Measurements from ENCODE around the gene POU2F3. TPM values are rescaled to one million over a fixed set of nuclear protein-coding genes. Genes with fewer than 3 reads are reported as not detected.

The POU2F3 gene
- polyA plus RNA-seq, 1 donor (not counting 4 experiments of a cell fraction or from before 2014, with no cell fraction given) = 0.96 TPM

GRCh38 chr11:120224361-120224760 lies 15.6 kb upstream of the POU2F3 start:
- FAIRE-seq = no peak
- Histone ChIP-seq H3K27me3 (ENCODE audit: control insufficient read depth, extremely low read depth, insufficient read depth, low read length) (no peaks in the 10 kb centered on the region), H4K20me1 (ENCODE audit: control insufficient read depth, extremely low read depth, insufficient read depth, low read length) (peaks cover under 1% of the 10 kb centered on the region), H3K9me1 (ENCODE audit: control insufficient read depth, extremely low read depth, insufficient read depth, low read length) (no peaks in the 10 kb centered on the region), H3K79me2 (ENCODE audit: control insufficient read depth, insufficient read depth, low read length) (no peaks in the 10 kb centered on the region), H3K4me3 (ENCODE audit: control insufficient read depth in 2 of 3, extremely low read depth in 1 of 3, insufficient read depth in 2 of 3, low read depth in 1 of 3, low read length in 3 of 3) (no peak overlapping the region), H3K9me3 (ENCODE audit: control insufficient read depth, low read depth, low read length) (no peaks in the 10 kb centered on the region), H3K4me2 (ENCODE audit: control insufficient read depth, extremely low read depth, insufficient read depth, low read depth, low read length) (no peak overlapping the region), H3K9ac (ENCODE audit: control insufficient read depth, extremely low read depth, insufficient read depth, low read length) (no peak overlapping the region), H3K27ac (ENCODE audit: control insufficient read depth, insufficient read depth, low read length) (no peak overlapping the region), H3K4me1 (ENCODE audit: control insufficient read depth, extremely low read depth, insufficient read depth, low read length) (no peaks in the 10 kb centered on the region), H3K36me3 (ENCODE audit: control insufficient read depth in 2 of 2, extremely low read depth in 1 of 2, insufficient read depth in 2 of 2, low read length in 2 of 2) (no peaks in the 10 kb centered on the region), H2AFZ (ENCODE audit: control insufficient read depth, low read length) (no peak overlapping the region)
- no peak for DNase-seq (ENCODE audit: low read depth, low spot score)
- dilution Hi-C loops (cut with MboI; ENCODE audit: extremely low pct_ligation_motif_present, low sequenced_read_pairs) = no loop called here
- no peak for TF ChIP-seq EZH2 (IDR thresholded peaks at IDR 0.05; ENCODE audit: low read length)
- TF ChIP-seq, protein P1, sequence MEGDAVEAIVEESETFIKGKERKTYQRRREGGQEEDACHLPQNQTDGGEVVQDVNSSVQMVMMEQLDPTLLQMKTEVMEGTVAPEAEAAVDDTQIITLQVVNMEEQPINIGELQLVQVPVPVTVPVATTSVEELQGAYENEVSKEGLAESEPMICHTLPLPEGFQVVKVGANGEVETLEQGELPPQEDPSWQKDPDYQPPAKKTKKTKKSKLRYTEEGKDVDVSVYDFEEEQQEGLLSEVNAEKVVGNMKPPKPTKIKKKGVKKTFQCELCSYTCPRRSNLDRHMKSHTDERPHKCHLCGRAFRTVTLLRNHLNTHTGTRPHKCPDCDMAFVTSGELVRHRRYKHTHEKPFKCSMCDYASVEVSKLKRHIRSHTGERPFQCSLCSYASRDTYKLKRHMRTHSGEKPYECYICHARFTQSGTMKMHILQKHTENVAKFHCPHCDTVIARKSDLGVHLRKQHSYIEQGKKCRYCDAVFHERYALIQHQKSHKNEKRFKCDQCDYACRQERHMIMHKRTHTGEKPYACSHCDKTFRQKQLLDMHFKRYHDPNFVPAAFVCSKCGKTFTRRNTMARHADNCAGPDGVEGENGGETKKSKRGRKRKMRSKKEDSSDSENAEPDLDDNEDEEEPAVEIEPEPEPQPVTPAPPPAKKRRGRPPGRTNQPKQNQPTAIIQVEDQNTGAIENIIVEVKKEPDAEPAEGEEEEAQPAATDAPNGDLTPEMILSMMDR (optimal IDR thresholded peaks at IDR 0.05 in 1 of 3, IDR thresholded peaks at IDR 0.05 in 1 of 3, conservative IDR thresholded peaks at IDR 0.05 in 1 of 3; ENCODE audit: extremely low read depth in 1 of 3, insufficient read depth in 2 of 3, low read length in 3 of 3) = no peak

DNA sequence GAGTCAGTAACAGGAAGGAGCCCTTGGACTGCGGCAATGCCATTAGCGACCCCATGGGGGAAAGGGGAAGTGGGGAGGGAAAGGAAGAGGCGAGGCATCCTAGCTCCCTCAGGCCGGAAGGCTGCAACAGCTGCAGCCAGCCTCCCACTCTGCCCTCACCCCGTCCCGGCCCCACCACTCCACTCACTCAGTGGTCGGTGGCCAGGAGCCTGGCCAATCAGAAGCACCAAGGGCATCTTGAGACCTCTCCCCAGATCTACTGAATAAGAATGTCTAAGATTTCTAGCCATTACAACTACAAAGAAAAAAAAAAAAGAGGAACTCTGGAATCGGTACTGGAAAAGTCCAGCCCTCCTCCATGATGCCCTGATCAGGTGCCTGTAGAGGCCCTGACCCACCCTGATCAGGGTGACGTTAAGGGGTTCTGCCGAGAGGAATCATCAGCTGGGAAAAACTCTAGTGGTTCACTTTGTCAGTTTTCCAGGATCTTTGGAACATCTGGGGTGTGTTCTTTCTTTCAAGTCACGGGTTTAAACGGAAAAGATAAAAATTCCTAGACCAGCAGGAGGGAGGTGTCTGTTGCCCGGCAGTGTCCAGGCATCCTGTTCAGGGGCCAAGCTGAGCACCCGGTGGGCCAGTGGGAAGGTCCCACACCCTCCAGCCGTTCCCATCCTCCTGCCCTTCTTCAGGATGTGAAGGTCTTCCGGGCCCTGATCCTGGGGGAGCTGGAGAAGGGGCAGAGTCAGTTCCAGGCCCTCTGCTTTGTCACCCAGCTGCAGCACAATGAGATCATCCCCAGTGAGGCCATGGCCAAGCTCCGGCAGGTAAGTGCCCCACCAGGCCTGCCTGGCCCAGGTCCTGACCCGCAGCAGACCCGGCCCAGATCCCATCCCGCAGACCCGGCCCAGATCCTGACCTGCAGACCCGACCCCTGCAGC lies 14.7 kb upstream of the POU2F3 start:
- Histone ChIP-seq H3K27ac (ENCODE audit: control insufficient read depth, insufficient read depth, low read length) (no peak overlapping the region), H3K4me2 (ENCODE audit: control insufficient read depth, extremely low read depth, insufficient read depth, low read depth, low read length) (no peak overlapping the region), H3K9ac (ENCODE audit: control insufficient read depth, extremely low read depth, insufficient read depth, low read length) (no peak overlapping the region), H3K4me3 (ENCODE audit: control insufficient read depth in 2 of 3, extremely low read depth in 1 of 3, insufficient read depth in 2 of 3, low read depth in 1 of 3, low read length in 3 of 3) (no peak overlapping the region), H2AFZ (ENCODE audit: control insufficient read depth, low read length) (no peak overlapping the region), H3K9me3 (ENCODE audit: control insufficient read depth, low read depth, low read length) (no peaks in the 10 kb centered on the region), H3K9me1 (ENCODE audit: control insufficient read depth, extremely low read depth, insufficient read depth, low read length) (no peaks in the 10 kb centered on the region), H3K4me1 (ENCODE audit: control insufficient read depth, extremely low read depth, insufficient read depth, low read length) (no peaks in the 10 kb centered on the region), H3K36me3 (ENCODE audit: control insufficient read depth in 2 of 2, extremely low read depth in 1 of 2, insufficient read depth in 2 of 2, low read length in 2 of 2) (no peaks in the 10 kb centered on the region), H4K20me1 (ENCODE audit: control insufficient read depth, extremely low read depth, insufficient read depth, low read length) (no peaks in the 10 kb centered on the region), H3K27me3 (ENCODE audit: control insufficient read depth, extremely low read depth, insufficient read depth, low read length) (no peaks in the 10 kb centered on the region), H3K79me2 (ENCODE audit: control insufficient read depth, insufficient read depth, low read length) (no peaks in the 10 kb centered on the region)
- TF ChIP-seq EZH2 (IDR thresholded peaks at IDR 0.05; ENCODE audit: low read length) = no peak
- TF ChIP-seq, protein P1 (optimal IDR thresholded peaks at IDR 0.05 in 1 of 3, IDR thresholded peaks at IDR 0.05 in 1 of 3, conservative IDR thresholded peaks at IDR 0.05 in 1 of 3; ENCODE audit: extremely low read depth in 1 of 3, insufficient read depth in 2 of 3, low read length in 3 of 3) = no peak
- DNase-seq (ENCODE audit: low read depth, low spot score) (no peak), FAIRE-seq (no peak)
- dilution Hi-C loops (cut with MboI; ENCODE audit: extremely low pct_ligation_motif_present, low sequenced_read_pairs) = no loop called here

Data from keratinocyte (primary cell).